ENCODE measurements around the gene GRIK4.
"Not testable (repeated sequence)": the region's sequence is repeated elsewhere in the genome, so short reads cannot be mapped to it uniquely, and the experiment has no call there.

DNA sequence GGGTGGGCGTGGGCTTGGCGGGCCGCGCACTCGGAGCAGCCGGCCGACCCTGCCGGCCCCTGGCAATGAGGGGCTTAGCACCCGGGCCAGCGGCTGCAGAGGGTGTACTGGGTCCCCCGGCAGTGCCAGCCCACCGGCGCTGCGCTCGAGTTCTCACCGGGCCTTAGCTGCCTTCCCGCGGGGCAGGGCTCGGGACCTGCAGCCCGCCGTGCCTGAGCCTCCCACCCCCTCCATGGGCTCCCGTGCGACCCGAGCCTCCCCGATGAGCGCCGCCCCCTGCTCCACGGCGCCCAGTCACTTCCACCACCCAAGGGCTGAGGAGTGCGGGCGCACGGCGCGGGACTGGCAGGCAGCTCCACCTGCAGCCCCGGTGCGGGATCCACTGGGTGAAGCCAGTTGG is 510.2 kb downstream of the GRIK4 start:
- TF ChIP-seq, protein P1, sequence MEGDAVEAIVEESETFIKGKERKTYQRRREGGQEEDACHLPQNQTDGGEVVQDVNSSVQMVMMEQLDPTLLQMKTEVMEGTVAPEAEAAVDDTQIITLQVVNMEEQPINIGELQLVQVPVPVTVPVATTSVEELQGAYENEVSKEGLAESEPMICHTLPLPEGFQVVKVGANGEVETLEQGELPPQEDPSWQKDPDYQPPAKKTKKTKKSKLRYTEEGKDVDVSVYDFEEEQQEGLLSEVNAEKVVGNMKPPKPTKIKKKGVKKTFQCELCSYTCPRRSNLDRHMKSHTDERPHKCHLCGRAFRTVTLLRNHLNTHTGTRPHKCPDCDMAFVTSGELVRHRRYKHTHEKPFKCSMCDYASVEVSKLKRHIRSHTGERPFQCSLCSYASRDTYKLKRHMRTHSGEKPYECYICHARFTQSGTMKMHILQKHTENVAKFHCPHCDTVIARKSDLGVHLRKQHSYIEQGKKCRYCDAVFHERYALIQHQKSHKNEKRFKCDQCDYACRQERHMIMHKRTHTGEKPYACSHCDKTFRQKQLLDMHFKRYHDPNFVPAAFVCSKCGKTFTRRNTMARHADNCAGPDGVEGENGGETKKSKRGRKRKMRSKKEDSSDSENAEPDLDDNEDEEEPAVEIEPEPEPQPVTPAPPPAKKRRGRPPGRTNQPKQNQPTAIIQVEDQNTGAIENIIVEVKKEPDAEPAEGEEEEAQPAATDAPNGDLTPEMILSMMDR (IDR thresholded peaks at IDR 0.05) = not testable (repeated sequence)
- not testable (repeated sequence) for TF ChIP-seq NR1H2 (CRISPR knock-in tag; IDR thresholded peaks at IDR 0.05); JUN (CRISPR knock-in tag; IDR thresholded peaks at IDR 0.05); ZNF232 (CRISPR knock-in tag; IDR thresholded peaks at IDR 0.05); JAZF1 (CRISPR knock-in tag; IDR thresholded peaks at IDR 0.05); NR3C1 (CRISPR knock-in tag; conservative IDR thresholded peaks at IDR 0.05; ENCODE audit: low read depth)
- TF ChIP-seq, protein P2, sequence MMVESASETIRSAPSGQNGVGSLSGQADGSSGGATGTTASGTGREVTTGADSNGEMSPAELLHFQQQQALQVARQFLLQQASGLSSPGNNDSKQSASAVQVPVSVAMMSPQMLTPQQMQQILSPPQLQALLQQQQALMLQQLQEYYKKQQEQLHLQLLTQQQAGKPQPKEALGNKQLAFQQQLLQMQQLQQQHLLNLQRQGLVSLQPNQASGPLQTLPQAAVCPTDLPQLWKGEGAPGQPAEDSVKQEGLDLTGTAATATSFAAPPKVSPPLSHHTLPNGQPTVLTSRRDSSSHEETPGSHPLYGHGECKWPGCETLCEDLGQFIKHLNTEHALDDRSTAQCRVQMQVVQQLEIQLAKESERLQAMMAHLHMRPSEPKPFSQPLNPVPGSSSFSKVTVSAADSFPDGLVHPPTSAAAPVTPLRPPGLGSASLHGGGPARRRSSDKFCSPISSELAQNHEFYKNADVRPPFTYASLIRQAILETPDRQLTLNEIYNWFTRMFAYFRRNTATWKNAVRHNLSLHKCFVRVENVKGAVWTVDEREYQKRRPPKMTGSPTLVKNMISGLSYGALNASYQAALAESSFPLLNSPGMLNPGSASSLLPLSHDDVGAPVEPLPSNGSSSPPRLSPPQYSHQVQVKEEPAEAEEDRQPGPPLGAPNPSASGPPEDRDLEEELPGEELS (CRISPR knock-in tag; IDR thresholded peaks at IDR 0.05) = not testable (repeated sequence)
- TF ChIP-seq, protein P3, sequence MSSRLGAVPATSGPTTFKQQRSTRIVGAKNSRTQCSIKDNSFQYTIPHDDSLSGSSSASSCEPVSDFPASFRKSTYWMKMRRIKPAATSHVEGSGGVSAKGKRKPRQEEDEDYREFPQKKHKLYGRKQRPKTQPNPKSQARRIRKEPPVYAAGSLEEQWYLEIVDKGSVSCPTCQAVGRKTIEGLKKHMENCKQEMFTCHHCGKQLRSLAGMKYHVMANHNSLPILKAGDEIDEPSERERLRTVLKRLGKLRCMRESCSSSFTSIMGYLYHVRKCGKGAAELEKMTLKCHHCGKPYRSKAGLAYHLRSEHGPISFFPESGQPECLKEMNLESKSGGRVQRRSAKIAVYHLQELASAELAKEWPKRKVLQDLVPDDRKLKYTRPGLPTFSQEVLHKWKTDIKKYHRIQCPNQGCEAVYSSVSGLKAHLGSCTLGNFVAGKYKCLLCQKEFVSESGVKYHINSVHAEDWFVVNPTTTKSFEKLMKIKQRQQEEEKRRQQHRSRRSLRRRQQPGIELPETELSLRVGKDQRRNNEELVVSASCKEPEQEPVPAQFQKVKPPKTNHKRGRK (CRISPR knock-in tag; IDR thresholded peaks at IDR 0.05; ENCODE audit: borderline replicate concordance) = not testable (repeated sequence)
- TF ChIP-seq, protein P4, sequence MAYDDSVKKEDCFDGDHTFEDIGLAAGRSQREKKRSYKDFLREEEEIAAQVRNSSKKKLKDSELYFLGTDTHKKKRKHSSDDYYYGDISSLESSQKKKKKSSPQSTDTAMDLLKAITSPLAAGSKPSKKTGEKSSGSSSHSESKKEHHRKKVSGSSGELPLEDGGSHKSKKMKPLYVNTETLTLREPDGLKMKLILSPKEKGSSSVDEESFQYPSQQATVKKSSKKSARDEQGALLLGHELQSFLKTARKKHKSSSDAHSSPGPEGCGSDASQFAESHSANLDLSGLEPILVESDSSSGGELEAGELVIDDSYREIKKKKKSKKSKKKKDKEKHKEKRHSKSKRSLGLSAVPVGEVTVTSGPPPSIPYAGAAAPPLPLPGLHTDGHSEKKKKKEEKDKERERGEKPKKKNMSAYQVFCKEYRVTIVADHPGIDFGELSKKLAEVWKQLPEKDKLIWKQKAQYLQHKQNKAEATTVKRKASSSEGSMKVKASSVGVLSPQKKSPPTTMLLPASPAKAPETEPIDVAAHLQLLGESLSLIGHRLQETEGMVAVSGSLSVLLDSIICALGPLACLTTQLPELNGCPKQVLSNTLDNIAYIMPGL (CRISPR knock-in tag; IDR thresholded peaks at IDR 0.05) = not testable (repeated sequence)

Data from WTC11 (cell line).